SK-N-SH (cell line): Measurements from ENCODE around the gene FAM89B. TPM values are rescaled to one million over a fixed set of nuclear protein-coding genes. Genes with fewer than 3 reads are reported as not detected.

Source experiments
- CTCF ChIA-PET: fragments of 300-600, 350-600 bp; formaldehyde crosslinking; extraction: SDS; loops from one replicate; lab custom pipeline; 2021; lab: Yijun Ruan, JAX
- POLR2A ChIA-PET: fragments of 350-600 bp; sonication (Branson Sonifier 250); formaldehyde crosslinking; extraction: SDS; loops from one replicate; lab custom pipeline; 2020; ENCODE audit warnings: antibody characterized with exemption, inconsistent platforms; lab: Yijun Ruan, JAX
- DNase-seq: peaks from one replicate; pipeline ENCODE4 v3.0.0; 2012
- H2AFZ ChIP-seq: fragments of 200-600 bp; sonication (generic); 2 replicates; pipeline ENCODE4 v1.8.1; 2016; ENCODE audit warnings: antibody characterized with exemption, mild to moderate bottlenecking, low read depth
- H3F3A ChIP-seq: fragments of 200-600 bp; sonication (generic); replicated peaks from 2 replicates; pipeline ENCODE3; 2016; ENCODE audit warnings: antibody characterized with exemption, mild to moderate bottlenecking; ENCODE audit not compliant: insufficient read depth
- H3K27ac ChIP-seq, 2 experiments: fragments of 200-500 bp in 1 of 2; fragments of 200-600 bp in 1 of 2; sonication (Bioruptor generic) in 1 of 2; sonication (generic), shearing (Covaris generic) in 1 of 2; 2 replicates each; pipeline versions ENCODE4 v1.5.1 to v1.6.1; 2014 to 2016; ENCODE audit warnings: low read depth in 2 of 2, inconsistent platforms in 1 of 2, low read length in 1 of 2, mild to moderate bottlenecking in 1 of 2, mixed read lengths in 1 of 2
- H3K27me3 ChIP-seq: fragments of 200-600 bp; sonication (generic), shearing (Covaris generic); 2 replicates; pipeline ENCODE4 v1.6.1; 2016; ENCODE audit warnings: mixed run types; ENCODE audit not compliant: insufficient read depth
- H3K36me3 ChIP-seq, 2 experiments: fragments of 200-500 bp in 1 of 2; fragments of 200-600 bp in 1 of 2; sonication (Bioruptor generic) in 1 of 2; sonication (generic) in 1 of 2; replicated peaks in 1 of 2; 2 replicates each; pipeline versions ENCODE3 to v1.5.1; 2014 to 2016; ENCODE audit warnings: low read length in 1 of 2, mild to moderate bottlenecking in 1 of 2; ENCODE audit not compliant: insufficient read depth in 2 of 2, control insufficient read depth in 1 of 2
- H3K4me1 ChIP-seq, 2 experiments: fragments of 200-500 bp in 1 of 2; fragments of 200-600 bp in 1 of 2; sonication (Bioruptor generic) in 1 of 2; sonication (generic), shearing (Covaris generic) in 1 of 2; 2 replicates each; pipeline versions ENCODE4 v1.5.1 to v1.6.1; 2014 to 2016; ENCODE audit warnings: low read depth in 1 of 2, low read length in 1 of 2, mixed run types in 1 of 2; ENCODE audit not compliant: insufficient read depth in 2 of 2, control insufficient read depth in 1 of 2
- H3K4me2 ChIP-seq: fragments of 200-600 bp; sonication (generic), shearing (Covaris generic); 2 replicates; pipeline ENCODE4 v1.6.1; 2017; ENCODE audit warnings: mixed run types
- H3K4me3 ChIP-seq, 2 experiments: fragments of 200-500 bp in 1 of 2; fragments of 200-600 bp in 1 of 2; sonication (Bioruptor generic) in 1 of 2; sonication (generic), shearing (Covaris generic) in 1 of 2; 2 replicates each; pipeline versions ENCODE4 v1.5.1 to v1.8.1; 2014 to 2016; ENCODE audit warnings: low read depth in 2 of 2, inconsistent platforms in 1 of 2, low read length in 1 of 2, mild to moderate bottlenecking in 1 of 2, mixed read lengths in 1 of 2, moderate library complexity in 1 of 2
- H3K79me2 ChIP-seq: fragments of 200-600 bp; sonication (generic); 2 replicates; pipeline ENCODE4 v1.8.1; 2017; ENCODE audit warnings: mild to moderate bottlenecking; ENCODE audit not compliant: insufficient read depth
- H3K9ac ChIP-seq: fragments of 200-600 bp; sonication (generic); 2 replicates; pipeline ENCODE4 v1.6.1; 2017; ENCODE audit warnings: mixed run types
- H3K9me2 ChIP-seq: fragments of 200-600 bp; sonication (generic); 2 replicates; pipeline ENCODE4 v1.6.1; 2017; ENCODE audit warnings: mixed run types
- H3K9me3 ChIP-seq: fragments of 200-600 bp; sonication (generic); 2 replicates; pipeline ENCODE4 v1.6.1; 2017; ENCODE audit warnings: mixed run types, mild to moderate bottlenecking, moderate library complexity
- H4K20me1 ChIP-seq: fragments of 200-600 bp; sonication (generic); 2 replicates; pipeline ENCODE4 v1.6.1; 2017; ENCODE audit warnings: mild to moderate bottlenecking, mixed run types; ENCODE audit not compliant: insufficient read depth
- FOSL2 ChIP-seq: IDR thresholded peaks from 2 replicates; pipeline ENCODE4 v1.4.0; 2012; ENCODE audit warnings: low read depth, mild to moderate bottlenecking, moderate library complexity, borderline replicate concordance
- FOXM1 ChIP-seq: IDR thresholded peaks from 2 replicates; pipeline ENCODE4 v1.4.0; 2012; ENCODE audit warnings: low read depth, mild to moderate bottlenecking
- GABPA ChIP-seq: IDR thresholded peaks from 2 replicates; pipeline ENCODE4 v1.4.0; 2012; ENCODE audit warnings: low read depth, mild to moderate bottlenecking
- NFIC ChIP-seq: IDR thresholded peaks from 2 replicates; pipeline ENCODE4 v1.4.0; 2012; ENCODE audit warnings: borderline replicate concordance
- PBX3 ChIP-seq: IDR thresholded peaks from 2 replicates; pipeline ENCODE4; 2012
- RXRA ChIP-seq: IDR thresholded peaks from 2 replicates; pipeline ENCODE4 v1.4.0; 2012; ENCODE audit warnings: low read depth, mild to moderate bottlenecking, borderline replicate concordance
- SIN3A ChIP-seq: IDR thresholded peaks from 2 replicates; pipeline ENCODE4 v1.6.1; 2012; ENCODE audit warnings: low read depth, mild to moderate bottlenecking, low read length, moderate library complexity, borderline replicate concordance
- TCF12 ChIP-seq: IDR thresholded peaks from 2 replicates; pipeline ENCODE4 v1.4.0; 2012
- YY1 ChIP-seq: IDR thresholded peaks from 2 replicates; pipeline ENCODE4 v1.4.0; 2012; ENCODE audit warnings: low read depth, mild to moderate bottlenecking
- WGBS: methylation state at CpG from one replicate; pipeline ENCODE4 v1.1.6; 2017; ENCODE audit warnings: low lambda C conversion rate; 5-methylcytosine and 5-hydroxymethylcytosine counted together
- polyA plus RNA-seq, 3 experiments: library from polyadenylated mRNA; depleted of rRNA; stranded (reverse); fragments of >200 nt; gene quantifications; 2 replicates each; pipeline ENCODE4 v1.2.3, GENCODE V29; 2012

Gene FAM89B
- polyA plus RNA-seq, 1 of the 3 experiments (the other 2 are of a cell fraction) = 65.3 TPM

GRCh38 chr11:65617136-65617850 lies 45.0 kb downstream of the FAM89B start:
- peak overlapping the region; percentile 86; the same call in 1 of the 2 replicates for H3K9ac ChIP-seq
- CTCF ChIA-PET = interaction anchor here (1.0 to 4.9 kb wide), 3 partner anchors 9 to 24 kb away, joined by 3 to 18 read pairs (median 18); partner anchors contain the start of gene SIPA1
- POLR2A ChIA-PET = interaction anchor here (0.8 to 1.1 kb wide), 2 partner anchors 35 to 36 kb away, joined by 3 read pairs; no protein-coding TSS in a partner anchor

GRCh38 chr11:65617990-65618751 lies 45.8 kb downstream of the FAM89B start:
- ChIA-PET POLR2A (interaction anchor here (1.1 kb wide), 1 partner anchor 23 kb away, joined by 3 read pairs; no protein-coding TSS in a partner anchor), CTCF (interaction anchor here (0.9 to 4.9 kb wide), 4 partner anchors 8 to 45 kb away, joined by 3 to 18 read pairs (median 10); partner anchors contain the start of gene SIPA1)
- 94% methylated on average over 22 of the region's 33 CpGs for WGBS
- H3K27ac ChIP-seq = no peak overlapping the region
- no peaks in the 10 kb centered on the region for H3K9me3 ChIP-seq
- no peak for TF ChIP-seq GABPA
- TF ChIP-seq NFIC = no peak
- TF ChIP-seq RXRA = no peak
- TF ChIP-seq FOXM1 = no peak
- no peak for TF ChIP-seq TCF12
- H3K9ac ChIP-seq = no peak overlapping the region
- no peaks in the 10 kb centered on the region for H3K27me3 ChIP-seq
- no peaks in the 10 kb centered on the region for H3K9me2 ChIP-seq
- H2AFZ ChIP-seq = no peak overlapping the region
- H4K20me1 ChIP-seq = peaks cover 23% of the 10 kb centered on the region
- peaks cover 4% of the 10 kb centered on the region for H3F3A ChIP-seq
- no peak for DNase-seq
- H3K4me3 ChIP-seq = no peak overlapping the region; a peak in 1 of 4 replicates
- H3K36me3 ChIP-seq = peaks cover 11 to 57% of the 10 kb centered on the region in 2 experiments
- no peak overlapping the region for H3K4me2 ChIP-seq
- peaks cover 72% of the 10 kb centered on the region for H3K79me2 ChIP-seq
- H3K4me1 ChIP-seq = peaks cover 0 to 16% of the 10 kb centered on the region in 2 experiments; a peak in 1 of 4 replicates

More at GRCh38 chr11:65617136-65617850, 45.0 kb downstream of the FAM89B start:
- Histone ChIP-seq H3F3A (peaks cover 4% of the 10 kb centered on the region), H3K9me3 (no peaks in the 10 kb centered on the region), H3K4me2 (peak overlapping the region; percentile 85), H4K20me1 (peaks cover 23% of the 10 kb centered on the region), H3K79me2 (peaks cover 81% of the 10 kb centered on the region), H3K9me2 (no peaks in the 10 kb centered on the region), H3K4me1 (peaks cover 8 to 25% of the 10 kb centered on the region in 2 experiments; a peak in 3 of 4 replicates), H3K27me3 (no peaks in the 10 kb centered on the region), H3K36me3 (peaks cover 11 to 57% of the 10 kb centered on the region in 2 experiments), H3K4me3 (peak overlapping the region; percentile 68 to 95; a peak in 3 of 4 replicates), H2AFZ (no peak overlapping the region), H3K27ac (no peak overlapping the region)
- no peak for DNase-seq
- WGBS = 87% methylated on average over 8 of the region's 17 CpGs
- no peak for TF ChIP-seq YY1
- TF ChIP-seq PBX3 = no peak
- no peak for TF ChIP-seq FOSL2
- no peak for TF ChIP-seq SIN3A
